ENCODE data around the gene PIGT.
A peak's percentile ranks its signal among the peaks of the same experiment; 100 is the strongest.

PIGT gene

DNA sequence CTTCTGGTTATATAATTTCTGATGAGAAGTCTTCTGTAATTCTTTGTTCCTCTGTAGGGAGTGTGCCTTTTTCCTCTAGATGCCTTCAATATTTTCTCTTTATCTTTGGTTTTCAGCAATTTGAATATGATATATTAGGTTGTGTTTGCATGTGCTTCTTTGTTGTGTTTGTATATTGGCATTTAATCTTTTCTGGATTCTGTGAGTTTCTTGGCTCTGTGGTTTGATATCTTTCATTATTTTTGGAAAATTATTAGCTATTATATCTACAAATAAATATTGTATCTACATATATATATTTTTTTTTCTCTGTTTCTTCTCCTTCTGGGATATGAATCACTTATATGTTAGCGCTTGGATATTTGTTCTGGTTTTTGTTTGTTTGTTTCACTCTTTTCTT, 16.9 kb upstream of the PIGT start:
- Histone ChIP-seq H3K4me3 (ENCODE audit: low read depth in 1 of 2, low read length in 2 of 2) (no peak overlapping the region), H3K36me3 (ENCODE audit: control insufficient read depth in 1 of 2, insufficient read depth in 2 of 2, low read length in 2 of 2) (peaks cover 0 to 7% of the 10 kb centered on the region in 2 donors), H3K9me3 (ENCODE audit: control insufficient read depth in 1 of 2, low read length in 2 of 2) (peaks cover 13 to 17% of the 10 kb centered on the region in 2 donors), H3K9ac (ENCODE audit: low read depth in 1 of 2, low read length in 2 of 2) (no peak overlapping the region), H3K27me3 (ENCODE audit: control insufficient read depth in 1 of 2, insufficient read depth in 2 of 2, low read length in 2 of 2) (no peaks in the 10 kb centered on the region), H3K27ac (ENCODE audit: low read depth, low read length) (no peak overlapping the region), H3K4me1 (ENCODE audit: control insufficient read depth in 1 of 2, insufficient read depth in 2 of 2, low read length in 2 of 2) (no peaks in the 10 kb centered on the region)

DNA sequence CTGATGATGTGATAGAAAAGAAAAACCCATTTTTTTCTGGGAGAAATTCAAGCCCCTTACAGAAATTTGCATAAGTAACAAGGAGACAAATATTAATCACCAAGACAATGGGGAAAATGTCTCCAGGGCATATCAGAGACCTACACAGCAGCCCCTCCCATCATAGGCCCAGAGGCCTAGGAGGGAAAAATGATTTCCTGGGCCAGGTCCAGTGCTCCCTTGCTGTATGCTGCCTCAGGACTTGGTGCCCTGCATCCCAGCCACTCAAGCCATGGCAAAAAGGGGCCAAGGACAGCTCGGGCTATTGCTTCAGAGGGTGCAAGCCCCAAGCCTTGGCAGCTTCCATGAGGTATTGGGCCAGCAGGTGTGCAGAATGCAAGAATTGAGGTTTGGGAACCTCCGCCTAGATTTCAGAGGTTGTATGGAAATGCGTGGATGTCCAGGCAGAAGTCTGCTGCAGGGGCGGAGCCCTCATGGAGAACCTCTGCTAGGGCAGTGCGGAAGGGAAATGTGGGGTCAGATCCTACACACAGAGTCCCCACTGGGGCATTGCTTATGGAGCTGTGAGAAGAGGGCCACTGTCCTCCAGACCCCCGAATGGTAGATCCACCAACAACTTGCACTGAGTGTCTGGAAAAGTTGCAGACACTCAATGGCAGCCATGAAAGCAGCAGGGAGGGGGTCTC, 15.5 kb upstream of the PIGT start:
- peaks cover 6 to 9% of the 10 kb centered on the region in 2 donors for H3K4me1 ChIP-seq (ENCODE audit: control insufficient read depth in 1 of 2, insufficient read depth in 2 of 2, low read length in 2 of 2)
- no peak overlapping the region for H3K4me3 ChIP-seq (ENCODE audit: low read depth in 1 of 2, low read length in 2 of 2)
- peaks cover 0 to 7% of the 10 kb centered on the region in 2 donors for H3K36me3 ChIP-seq (ENCODE audit: control insufficient read depth in 1 of 2, insufficient read depth in 2 of 2, low read length in 2 of 2)
- peaks cover 13 to 17% of the 10 kb centered on the region in 2 donors for H3K9me3 ChIP-seq (ENCODE audit: control insufficient read depth in 1 of 2, low read length in 2 of 2)
- no peak overlapping the region for H3K9ac ChIP-seq (ENCODE audit: low read depth in 1 of 2, low read length in 2 of 2)
- no peak overlapping the region for H3K27ac ChIP-seq (ENCODE audit: low read depth, low read length)
- no peaks in the 10 kb centered on the region for H3K27me3 ChIP-seq (ENCODE audit: control insufficient read depth in 1 of 2, insufficient read depth in 2 of 2, low read length in 2 of 2)

DNA sequence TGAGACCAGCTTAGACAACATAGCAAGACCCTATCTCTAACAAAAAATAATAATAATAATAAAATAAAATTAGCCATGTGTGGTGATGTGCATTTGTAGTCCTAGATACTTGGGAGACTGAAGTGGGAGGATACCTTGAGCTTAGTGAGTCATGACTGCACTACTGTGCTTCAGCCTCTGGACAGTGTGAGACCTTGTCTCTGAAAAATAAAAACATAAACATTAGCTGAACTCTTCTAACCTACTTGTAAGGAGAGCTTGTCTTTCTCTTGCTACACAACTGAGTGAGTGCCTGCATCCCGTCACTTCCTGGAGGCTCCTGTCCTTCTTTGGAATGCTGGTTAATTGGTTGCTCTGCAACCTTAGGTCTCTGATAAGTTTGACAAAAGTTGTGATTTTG, 13.0 kb upstream of the PIGT start:
- H3K9me3 ChIP-seq (ENCODE audit: control insufficient read depth in 1 of 2, low read length in 2 of 2), result peaks cover 13 to 17% of the 10 kb centered on the region in 2 donors
- H3K9ac ChIP-seq (ENCODE audit: low read depth in 1 of 2, low read length in 2 of 2), result no peak overlapping the region
- H3K36me3 ChIP-seq (ENCODE audit: control insufficient read depth in 1 of 2, insufficient read depth in 2 of 2, low read length in 2 of 2), result peaks cover 0 to 7% of the 10 kb centered on the region in 2 donors
- no peaks in the 10 kb centered on the region for H3K27me3 ChIP-seq (ENCODE audit: control insufficient read depth in 1 of 2, insufficient read depth in 2 of 2, low read length in 2 of 2)
- peaks cover 14 to 19% of the 10 kb centered on the region in 2 donors for H3K4me1 ChIP-seq (ENCODE audit: control insufficient read depth in 1 of 2, insufficient read depth in 2 of 2, low read length in 2 of 2)
- no peak overlapping the region for H3K4me3 ChIP-seq (ENCODE audit: low read depth in 1 of 2, low read length in 2 of 2)
- no peak overlapping the region for H3K27ac ChIP-seq (ENCODE audit: low read depth, low read length)

DNA sequence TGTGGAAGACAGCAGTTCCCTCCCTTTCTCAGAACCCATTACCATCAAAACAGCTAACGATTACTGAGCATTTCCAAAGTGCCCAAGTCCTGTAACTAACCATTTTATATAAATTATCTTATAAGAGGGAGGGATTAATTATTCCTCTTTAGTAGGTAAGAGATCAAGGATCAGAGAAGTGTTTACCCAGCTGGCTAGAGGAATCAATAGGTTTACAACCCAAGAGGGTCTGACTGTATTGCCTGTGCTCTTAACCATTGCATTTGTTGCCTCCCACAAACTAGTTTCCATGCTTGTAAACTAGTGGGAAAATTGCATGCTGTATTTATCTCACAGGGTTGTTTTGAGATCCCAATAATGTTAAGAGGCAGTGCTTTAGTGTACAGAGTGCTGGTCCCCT, 11.5 kb upstream of the PIGT start:
- Histone ChIP-seq H3K27me3 (ENCODE audit: control insufficient read depth in 1 of 2, insufficient read depth in 2 of 2, low read length in 2 of 2) (no peaks in the 10 kb centered on the region), H3K9me3 (ENCODE audit: control insufficient read depth in 1 of 2, low read length in 2 of 2) (peaks cover 12 to 17% of the 10 kb centered on the region in 2 donors), H3K27ac (ENCODE audit: low read depth, low read length) (no peak overlapping the region), H3K9ac (ENCODE audit: low read depth in 1 of 2, low read length in 2 of 2) (no peak overlapping the region), H3K36me3 (ENCODE audit: control insufficient read depth in 1 of 2, insufficient read depth in 2 of 2, low read length in 2 of 2) (peaks cover 6 to 7% of the 10 kb centered on the region in 2 donors), H3K4me3 (ENCODE audit: low read depth in 1 of 2, low read length in 2 of 2) (peak overlapping the region in 1 of 2 donors; percentile 22), H3K4me1 (ENCODE audit: control insufficient read depth in 1 of 2, insufficient read depth in 2 of 2, low read length in 2 of 2) (peaks cover 28 to 34% of the 10 kb centered on the region in 2 donors)

DNA sequence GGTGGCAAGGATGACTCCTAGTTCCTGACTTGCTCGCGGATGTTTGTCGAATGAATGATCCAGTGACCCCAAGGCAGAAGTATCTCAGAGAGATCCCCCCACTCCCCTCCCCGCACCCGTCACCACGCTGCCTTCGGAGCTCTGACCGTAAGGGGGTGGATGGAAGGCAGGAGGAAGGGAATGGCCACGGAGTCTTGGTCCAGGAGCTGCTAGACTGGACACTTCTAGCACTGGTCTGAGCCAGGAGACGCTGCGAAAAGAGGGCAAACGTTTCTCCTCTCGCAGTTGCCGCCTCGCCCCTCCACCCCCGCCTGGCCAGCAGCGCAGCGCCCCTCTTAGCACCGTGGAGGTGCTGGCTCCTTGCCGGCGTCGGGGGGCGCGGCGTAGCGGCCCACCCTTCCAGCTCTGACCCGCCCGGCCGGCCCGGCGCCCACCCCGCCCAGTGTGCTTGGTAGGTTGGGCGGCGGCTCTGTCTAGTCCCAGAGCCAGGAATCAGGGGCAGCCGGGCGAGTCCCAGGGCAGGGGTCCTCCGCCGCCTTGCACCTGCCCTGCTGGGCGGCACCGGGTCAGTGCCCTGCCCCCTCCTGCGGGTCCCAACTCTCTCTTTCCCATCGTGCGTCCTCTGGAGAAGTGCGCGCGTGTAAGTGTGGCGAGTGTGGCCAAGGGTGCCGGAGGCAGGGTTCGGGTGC, 10.2 kb upstream of the PIGT start:
- Histone ChIP-seq H3K27ac (ENCODE audit: low read depth, low read length) (peak overlapping the region; percentile 81), H3K4me1 (ENCODE audit: control insufficient read depth in 1 of 2, insufficient read depth in 2 of 2, low read length in 2 of 2) (peaks cover 41 to 46% of the 10 kb centered on the region in 2 donors), H3K9ac (ENCODE audit: low read depth in 1 of 2, low read length in 2 of 2) (peak overlapping the region; percentile 49 to 91), H3K4me3 (ENCODE audit: low read depth in 1 of 2, low read length in 2 of 2) (peak overlapping the region; percentile 90 to 91), H3K9me3 (ENCODE audit: control insufficient read depth in 1 of 2, low read length in 2 of 2) (peaks cover 3 to 9% of the 10 kb centered on the region in 2 donors), H3K27me3 (ENCODE audit: control insufficient read depth in 1 of 2, insufficient read depth in 2 of 2, low read length in 2 of 2) (no peaks in the 10 kb centered on the region), H3K36me3 (ENCODE audit: control insufficient read depth in 1 of 2, insufficient read depth in 2 of 2, low read length in 2 of 2) (peaks cover 2 to 18% of the 10 kb centered on the region in 2 donors)

DNA sequence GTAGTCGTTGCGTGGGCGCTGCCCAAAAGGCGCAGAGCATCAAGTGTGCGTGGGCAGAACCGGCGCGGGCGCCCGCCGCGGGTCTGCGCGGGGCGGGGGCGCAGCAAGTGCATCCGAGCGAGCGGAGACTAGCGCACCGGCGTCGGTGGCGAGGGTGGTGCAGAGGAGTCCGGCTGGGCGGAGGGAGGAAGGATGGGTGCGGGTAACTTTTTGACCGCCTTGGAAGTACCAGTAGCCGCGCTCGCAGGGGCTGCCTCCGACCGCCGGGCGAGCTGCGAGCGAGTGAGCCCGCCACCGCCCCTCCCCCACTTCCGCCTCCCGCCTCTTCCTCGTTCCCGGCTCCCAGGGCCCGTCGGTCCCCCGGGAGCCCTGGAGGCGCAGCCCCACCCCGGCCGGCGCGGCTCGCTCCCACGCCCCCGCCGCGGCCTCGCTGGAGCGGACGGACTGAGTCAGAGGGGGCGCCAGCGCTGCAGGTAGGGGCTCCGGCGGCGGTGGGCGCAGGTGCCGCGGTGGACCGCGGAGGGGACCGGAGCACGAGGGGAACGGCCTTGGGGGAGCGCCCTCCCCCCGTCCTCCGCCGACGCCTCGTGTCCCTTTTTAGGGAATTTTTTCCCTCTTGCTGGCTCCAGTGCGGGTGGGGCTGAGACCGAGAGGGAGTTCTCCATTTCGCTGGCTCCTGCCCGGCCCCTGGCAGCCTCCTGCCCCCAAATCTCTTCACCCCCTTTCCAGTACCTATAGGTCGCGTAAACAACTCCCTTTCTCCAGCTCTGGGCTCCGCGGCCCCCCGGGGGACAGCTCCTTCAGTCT, 9.5 kb upstream of the PIGT start:
- Histone ChIP-seq H3K4me3 (ENCODE audit: low read depth in 1 of 2, low read length in 2 of 2) (peak overlapping the region; percentile 90 to 91), H3K27me3 (ENCODE audit: control insufficient read depth in 1 of 2, insufficient read depth in 2 of 2, low read length in 2 of 2) (no peaks in the 10 kb centered on the region), H3K27ac (ENCODE audit: low read depth, low read length) (peak overlapping the region; percentile 81), H3K4me1 (ENCODE audit: control insufficient read depth in 1 of 2, insufficient read depth in 2 of 2, low read length in 2 of 2) (peaks cover 48 to 53% of the 10 kb centered on the region in 2 donors), H3K36me3 (ENCODE audit: control insufficient read depth in 1 of 2, insufficient read depth in 2 of 2, low read length in 2 of 2) (peaks cover 0 to 21% of the 10 kb centered on the region in 2 donors), H3K9ac (ENCODE audit: low read depth in 1 of 2, low read length in 2 of 2) (peak overlapping the region; percentile 90 to 91), H3K9me3 (ENCODE audit: control insufficient read depth in 1 of 2, low read length in 2 of 2) (peaks cover 0 to 1% of the 10 kb centered on the region in 2 donors)

DNA sequence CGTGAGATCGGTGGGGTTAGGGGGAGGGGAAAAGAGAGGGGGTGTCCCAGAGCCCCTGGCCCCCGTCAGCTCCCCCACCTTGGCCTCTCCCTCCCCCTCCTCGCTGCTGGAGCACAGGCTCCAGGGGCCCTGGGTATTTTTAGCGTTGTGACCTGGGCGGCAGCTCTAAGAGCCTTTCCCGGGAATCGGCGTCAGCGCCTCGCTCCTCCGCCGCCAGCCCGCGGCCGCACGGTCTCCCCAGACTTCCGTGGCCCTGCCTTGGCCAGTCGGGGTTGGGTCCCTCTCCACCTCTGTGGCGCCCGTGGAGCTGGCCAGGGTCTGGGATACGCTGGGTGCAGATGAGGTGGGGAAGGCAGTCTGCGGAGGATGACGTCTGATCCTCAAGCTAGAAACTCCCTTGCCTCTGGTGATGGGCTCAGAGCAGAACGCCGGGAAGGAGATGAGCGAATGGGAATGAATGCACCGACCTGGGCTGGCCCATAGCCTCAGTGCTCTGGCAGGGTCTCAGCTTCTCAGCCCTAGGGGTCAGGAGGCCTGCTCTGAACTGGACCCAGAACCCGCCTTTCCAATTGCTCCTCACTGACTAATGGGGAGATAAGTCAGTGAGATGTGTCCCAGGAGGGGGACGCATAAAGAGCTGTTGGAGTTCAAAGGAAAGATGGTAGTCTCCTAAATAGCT, 8.7 kb upstream of the PIGT start:
- Histone ChIP-seq H3K27me3 (ENCODE audit: control insufficient read depth in 1 of 2, insufficient read depth in 2 of 2, low read length in 2 of 2) (no peaks in the 10 kb centered on the region), H3K9me3 (ENCODE audit: control insufficient read depth in 1 of 2, low read length in 2 of 2) (no peaks in the 10 kb centered on the region), H3K27ac (ENCODE audit: low read depth, low read length) (peak overlapping the region; percentile 81), H3K36me3 (ENCODE audit: control insufficient read depth in 1 of 2, insufficient read depth in 2 of 2, low read length in 2 of 2) (peaks cover 0 to 21% of the 10 kb centered on the region in 2 donors), H3K9ac (ENCODE audit: low read depth in 1 of 2, low read length in 2 of 2) (peak overlapping the region; percentile 90 to 91), H3K4me1 (ENCODE audit: control insufficient read depth in 1 of 2, insufficient read depth in 2 of 2, low read length in 2 of 2) (peaks cover 55 to 60% of the 10 kb centered on the region in 2 donors), H3K4me3 (ENCODE audit: low read depth in 1 of 2, low read length in 2 of 2) (peak overlapping the region; percentile 90 to 91)

DNA sequence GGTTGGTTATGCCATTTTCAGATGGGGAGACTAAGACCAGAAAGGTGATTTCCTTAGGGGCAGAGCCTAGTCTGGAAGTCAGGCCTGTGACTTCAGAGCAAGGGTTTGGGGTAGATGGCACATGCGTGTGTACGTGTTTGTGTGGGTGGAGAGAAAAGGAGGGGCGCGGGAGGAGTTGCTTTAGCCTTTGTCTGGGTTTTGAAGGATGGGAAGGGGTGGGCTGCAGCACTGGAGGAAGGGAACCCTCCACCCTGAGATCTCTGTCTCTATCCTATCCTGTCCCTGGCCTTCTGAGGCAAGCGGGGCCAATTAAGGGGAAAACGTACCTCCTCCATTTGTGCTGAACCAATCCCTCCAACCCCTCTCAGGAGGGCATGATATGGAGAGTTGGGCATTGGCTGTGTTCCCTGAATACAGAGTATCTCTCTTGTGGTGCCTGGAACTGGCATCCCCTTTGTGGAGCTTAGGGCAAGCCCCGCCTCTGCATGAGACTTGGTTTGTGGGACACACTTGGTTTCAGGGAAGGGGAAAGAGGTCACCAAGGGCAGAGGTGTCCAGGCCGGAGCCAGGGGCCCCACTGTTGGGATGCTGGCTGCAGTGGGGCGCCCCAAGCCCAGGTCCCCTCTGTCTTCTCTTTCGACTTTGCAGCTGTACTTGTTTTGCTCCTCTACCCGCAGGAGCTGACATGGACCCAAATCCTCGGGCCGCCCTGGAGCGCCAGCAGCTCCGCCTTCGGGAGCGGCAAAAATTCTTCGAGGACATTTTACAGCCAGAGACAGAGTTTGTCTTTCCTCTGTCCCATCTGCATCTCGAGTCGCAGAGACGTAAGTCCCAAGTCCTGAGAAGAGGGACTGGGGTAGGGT, 7.9 kb upstream of the PIGT start, which contains the start of gene DBNDD2:
DBNDD2 (plus strand) TSS at position 507 of the 863 bp plus-strand sequence; CDS start at position 686, 179 bp downstream.
- Histone ChIP-seq H3K27ac (ENCODE audit: low read depth, low read length) (peak within 1 kb of the TSS; percentile 81), H3K4me3 (ENCODE audit: low read depth in 1 of 2, low read length in 2 of 2) (peak within 1 kb of the TSS; percentile 90 to 91), H3K9me3 (ENCODE audit: control insufficient read depth in 1 of 2, low read length in 2 of 2) (no peaks in the 10 kb centered on the region), H3K27me3 (ENCODE audit: control insufficient read depth in 1 of 2, insufficient read depth in 2 of 2, low read length in 2 of 2) (no peaks in the 10 kb centered on the region), H3K36me3 (ENCODE audit: control insufficient read depth in 1 of 2, insufficient read depth in 2 of 2, low read length in 2 of 2) (peaks cover 0 to 23% of the 10 kb centered on the region in 2 donors), H3K9ac (ENCODE audit: low read depth in 1 of 2, low read length in 2 of 2) (peak within 1 kb of the TSS; percentile 90 to 91), H3K4me1 (ENCODE audit: control insufficient read depth in 1 of 2, insufficient read depth in 2 of 2, low read length in 2 of 2) (peaks cover 59 to 64% of the 10 kb centered on the region in 2 donors)

Data from duodenal mucosa (tissue), 2 donors.